Activated T-cell treated with anti-CD3 and anti-CD28 coated beads for 48 hours (primary cell): ENCODE data around the gene TPRG1.

ENCODE experiments used
- DNase-seq: peaks from one replicate; pipeline ENCODE4 v3.0.0-alpha.2; 2020; ENCODE audit warnings: low read depth

Gene TPRG1

DNA sequence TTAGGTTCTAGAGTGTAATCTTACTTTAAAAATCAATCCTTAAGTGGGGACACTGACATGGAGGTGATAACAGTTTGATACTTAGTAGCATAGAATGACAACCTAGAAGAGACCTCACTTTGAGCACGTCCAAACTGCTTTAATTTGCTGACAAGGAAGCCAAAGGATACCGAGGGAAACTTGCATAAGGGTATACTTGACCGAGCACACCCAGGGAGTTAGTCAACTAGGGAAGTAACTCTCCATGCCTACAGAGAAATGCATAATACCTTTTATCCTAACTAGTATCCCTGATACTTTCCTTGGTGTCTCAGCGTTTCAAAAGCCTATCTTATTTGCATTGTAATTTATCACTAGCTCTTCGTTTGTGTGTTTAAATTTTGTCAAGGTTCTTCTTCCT, 5.5 kb upstream of the TPRG1 start:
- no peak for DNase-seq

GRCh38 chr3:189167027-189167766, 4.6 kb upstream of the TPRG1 start:
- no peak for DNase-seq

GRCh38 chr3:189168711-189169110, 3.1 kb upstream of the TPRG1 start:
- DNase-seq = no peak

- no peak for DNase-seq
Observed at GRCh38 chr3:189169728-189170127, 2.0 kb upstream of the TPRG1 start.

- DNase-seq = no peak
Observed at GRCh38 chr3:189170559-189170958, 1.2 kb upstream of the TPRG1 start.

DNA sequence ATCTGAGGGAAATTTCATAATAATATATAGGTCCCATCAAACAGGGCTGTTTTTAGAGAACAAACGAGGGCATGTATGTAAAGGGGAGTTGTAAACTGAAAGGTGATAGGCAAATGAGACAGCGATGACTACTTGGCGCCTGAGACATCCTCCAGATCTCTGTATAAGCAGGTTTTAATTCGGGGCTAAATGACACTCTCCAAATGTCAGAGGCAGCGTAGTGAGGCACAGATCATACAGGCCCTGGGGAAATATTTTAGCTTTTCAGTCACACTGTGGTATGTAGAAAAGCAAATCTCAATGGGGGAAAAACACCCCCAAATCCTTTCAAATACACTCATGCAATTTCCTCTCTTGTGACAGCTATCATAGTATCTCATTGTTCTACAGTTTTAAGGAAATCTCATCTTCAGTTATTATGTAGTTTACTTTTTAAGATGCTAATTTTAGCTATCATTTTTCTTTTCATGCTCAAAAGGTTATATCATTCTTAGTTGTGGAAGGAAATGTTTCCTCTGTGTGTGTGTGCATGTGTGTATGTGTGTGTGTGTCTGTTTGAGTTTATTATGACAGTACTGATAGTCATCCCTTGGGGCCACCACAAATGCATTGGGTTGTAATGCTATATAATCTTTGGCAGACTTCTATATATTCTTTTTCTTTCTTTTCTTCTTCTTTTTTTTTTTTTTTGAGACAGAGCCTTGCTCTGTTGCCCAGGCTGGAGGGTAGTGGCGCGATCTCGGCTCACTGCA, 1.1 kb downstream of the TPRG1 start:
- no peak for DNase-seq

- DNase-seq = no peak
Observed at GRCh38 chr3:189184566-189184965, 12.8 kb downstream of the TPRG1 start.

DNA sequence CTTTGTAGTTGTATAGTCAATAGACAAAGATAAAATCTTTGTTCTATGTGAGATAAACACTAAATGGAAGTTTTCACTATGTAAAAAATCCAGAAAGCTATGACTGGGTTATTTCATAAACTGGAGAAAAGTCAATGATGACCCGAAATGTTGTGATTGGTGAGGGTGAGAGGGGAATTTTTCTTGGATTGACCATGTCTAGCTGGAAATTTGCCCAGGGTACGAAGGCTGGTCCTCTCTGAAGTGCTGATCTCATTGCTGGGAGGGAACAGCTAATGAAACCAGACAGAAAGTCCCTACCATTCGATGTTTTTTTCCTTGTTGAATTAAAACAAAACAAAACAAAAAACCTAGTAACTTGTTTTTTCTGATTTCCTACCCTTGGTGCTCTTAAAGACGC, 14.3 kb downstream of the TPRG1 start:
- no peak for DNase-seq

DNA sequence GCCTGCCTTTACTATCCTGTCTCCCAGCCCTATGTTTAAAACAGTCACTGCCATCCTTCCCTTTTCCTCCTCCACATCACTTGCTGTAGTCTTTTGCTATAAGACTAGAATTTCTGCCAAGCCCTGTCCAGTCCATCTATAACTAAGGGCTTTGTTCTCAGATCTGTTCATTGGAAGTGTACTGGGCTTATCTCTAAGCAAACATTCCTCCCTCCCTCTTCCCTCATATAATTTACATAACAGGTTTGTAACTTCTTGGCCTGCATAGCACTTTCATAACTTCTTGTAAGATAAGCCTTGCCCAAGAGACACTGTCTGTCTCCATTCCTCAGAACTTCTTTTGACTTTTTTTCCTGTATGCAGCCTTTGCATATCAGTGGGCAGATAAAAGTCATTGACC, 16.7 kb downstream of the TPRG1 start:
- no peak for DNase-seq

- DNase-seq = no peak
Observed at GRCh38 chr3:189192725-189193124, 21.0 kb downstream of the TPRG1 start.

- DNase-seq = no peak
Observed at GRCh38 chr3:189195302-189195701, 23.5 kb downstream of the TPRG1 start.

DNA sequence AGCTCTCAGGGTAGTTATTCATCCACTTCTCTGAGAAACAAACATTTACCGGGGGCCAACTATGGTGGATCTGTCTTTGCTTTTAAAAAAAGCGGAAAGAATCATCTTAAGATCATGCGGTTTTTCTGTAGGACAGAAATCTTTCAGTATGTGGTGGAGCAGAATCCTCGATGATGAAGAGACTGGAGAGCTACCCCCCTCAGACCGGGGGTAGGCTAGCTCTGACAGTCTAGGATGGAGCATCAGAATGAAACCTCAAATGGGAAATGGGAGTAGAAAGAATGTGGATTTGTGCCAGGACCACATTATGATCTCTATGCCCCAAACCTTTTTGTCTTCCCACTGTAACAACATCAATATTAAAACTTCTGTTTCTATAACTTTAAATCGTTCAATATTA, 30.3 kb downstream of the TPRG1 start:
- DNase-seq = no peak

DNA sequence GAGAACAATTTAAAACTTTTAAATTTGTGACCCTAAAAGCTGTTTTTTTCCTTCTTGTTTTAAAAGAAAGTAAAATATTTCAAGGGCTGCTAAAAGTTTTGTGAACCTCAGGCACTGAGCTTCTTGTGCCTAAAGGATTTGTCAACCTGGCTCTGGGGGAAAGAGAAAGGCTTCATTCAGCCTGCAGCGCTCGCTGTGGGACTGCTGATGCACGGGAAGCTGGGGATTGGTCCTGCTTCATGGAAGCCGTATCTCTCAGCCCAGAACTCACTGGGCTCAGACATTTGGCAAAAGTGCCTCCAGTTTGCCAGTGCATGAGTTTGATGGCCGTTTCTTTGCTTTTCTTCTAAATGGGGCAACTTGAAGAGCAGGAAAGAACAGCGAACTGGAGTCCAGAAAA, 30.8 kb downstream of the TPRG1 start:
- DNase-seq = no peak

- no peak for DNase-seq
Observed at GRCh38 chr3:189204167-189204866, 32.5 kb downstream of the TPRG1 start.

GRCh38 chr3:189204937-189205336, 33.2 kb downstream of the TPRG1 start:
- DNase-seq = no peak

GRCh38 chr3:189210251-189210770, 38.5 kb downstream of the TPRG1 start:
- DNase-seq = no peak

DNA sequence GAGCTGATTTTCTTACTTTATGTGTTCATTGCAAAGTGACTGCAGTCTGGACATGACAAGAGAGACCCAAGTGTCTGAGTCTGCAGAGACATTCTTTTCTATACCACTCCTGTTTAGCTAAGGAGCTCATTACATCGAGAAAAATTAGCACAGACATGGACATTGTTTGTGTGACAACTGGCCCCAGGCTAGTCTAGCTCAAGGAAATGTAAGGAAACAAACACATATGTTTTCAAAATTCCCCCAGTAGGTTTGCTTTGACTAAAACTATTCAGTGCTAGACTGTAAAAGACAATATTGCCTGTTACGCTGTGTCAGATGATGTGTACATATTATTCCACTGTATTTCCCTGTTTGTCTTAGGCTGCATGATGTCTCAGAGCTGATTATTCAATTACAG, 40.9 kb downstream of the TPRG1 start:
- no peak for DNase-seq

GRCh38 chr3:189214651-189215050, 42.9 kb downstream of the TPRG1 start:
- no peak for DNase-seq

- no peak for DNase-seq
Observed at GRCh38 chr3:189222927-189223636, 51.3 kb downstream of the TPRG1 start.

GRCh38 chr3:189225431-189225830, 53.7 kb downstream of the TPRG1 start:
- no peak for DNase-seq

DNA sequence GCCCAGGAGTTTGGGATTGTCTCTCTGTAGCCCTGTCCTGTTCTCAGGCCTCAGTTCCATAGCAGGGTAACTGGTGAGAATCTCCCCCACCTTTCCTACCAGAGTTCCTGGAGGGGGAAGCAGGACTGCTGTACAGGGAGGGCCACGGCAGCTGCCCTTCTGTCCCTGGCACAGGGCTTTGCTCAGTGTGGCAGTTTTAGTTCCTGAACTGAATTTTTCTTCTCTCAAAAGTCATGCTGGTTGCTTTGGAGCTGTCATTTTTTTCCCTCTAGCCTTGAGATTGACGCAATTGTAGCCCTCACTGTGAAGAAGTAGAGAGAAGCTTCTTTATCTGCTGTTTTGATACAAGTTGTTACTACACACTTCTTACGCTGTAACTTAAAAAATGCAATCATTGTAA, 55.5 kb downstream of the TPRG1 start:
- no peak for DNase-seq

DNA sequence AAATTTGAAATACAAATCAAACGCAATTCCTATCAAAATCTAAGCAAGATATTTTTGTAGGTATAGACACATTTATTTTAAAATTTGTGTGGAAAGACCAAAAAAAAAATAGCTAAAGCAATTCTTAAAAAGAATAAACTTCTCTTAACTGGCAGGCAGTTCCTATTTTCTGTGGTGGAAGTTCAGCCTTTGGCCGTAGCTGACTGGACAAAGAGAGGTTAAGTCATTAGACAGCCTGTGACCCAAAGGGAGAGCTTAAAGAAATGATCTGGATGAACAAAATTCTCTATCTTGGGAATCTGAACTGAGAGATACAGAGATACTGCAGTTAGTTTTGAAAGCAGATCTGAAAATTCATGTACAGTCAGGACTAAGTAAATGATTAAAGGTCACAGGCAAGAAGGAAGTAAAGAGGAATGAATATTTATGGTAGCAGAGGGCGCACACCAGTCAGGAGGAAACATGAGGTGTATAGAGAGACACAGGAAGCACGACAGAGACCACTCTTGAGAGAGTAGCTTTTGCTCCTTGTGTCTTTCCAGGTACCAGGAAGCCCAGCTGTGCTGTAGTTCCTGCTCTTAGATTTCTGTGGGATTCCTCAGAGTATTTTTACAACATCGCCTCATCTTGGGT, 57.5 kb downstream of the TPRG1 start:
- DNase-seq = no peak
